Tibial artery (tissue), 4 donors: ENCODE results near the gene OPCML.

Experiments
- DNase-seq, 2 donors: peaks; one replicate each; pipeline ENCODE4 v3.0.0-alpha.2; 2019
- H3K27ac ChIP-seq, 2 donors: fragments of 200-600 bp; sonication (generic) in 1 of 2; 1 replicate in 1 of 2; 2 replicates in 1 of 2; pipeline ENCODE4 v1.5.1; 2018 to 2019; ENCODE audit warnings: mild to moderate bottlenecking in 1 of 2
- H3K27me3 ChIP-seq, 2 donors: fragments of 200-600 bp; sonication (generic) in 1 of 2; one replicate each; pipeline versions ENCODE4 v1.5.1 to v1.6.0; 2016 to 2019
- H3K36me3 ChIP-seq, 3 donors: fragments of 200-600 bp; sonication (generic) in 2 of 3; one replicate each; pipeline ENCODE4 v1.5.1; 2016 to 2019; ENCODE audit warnings: mild to moderate bottlenecking in 2 of 3
- H3K4me1 ChIP-seq, 4 donors: fragments of 200-600 bp; sonication (generic) in 2 of 4; 1 replicate in 3 of 4; 2 replicates in 1 of 4; pipeline ENCODE4 v1.5.1; 2016 to 2019
- H3K4me3 ChIP-seq, 2 donors: fragments of 200-600 bp; sonication (generic) in 1 of 2; 1 replicate in 1 of 2; 2 replicates in 1 of 2; pipeline ENCODE4 v1.5.1; 2018 to 2019; ENCODE audit warnings: mild to moderate bottlenecking in 2 of 2
- H3K9me3 ChIP-seq, 3 donors: fragments of 200-600 bp; sonication (generic) in 1 of 3; one replicate each; pipeline ENCODE4 v1.5.1; 2016 to 2019
- intact Hi-C: fragments of 100-400 bp; cut with DNase I; formaldehyde crosslinking; loops from one replicate; pipeline ENCODE4 v1.15.0; 2023; ENCODE audit warnings: low total_unique reads
- TF ChIP-seq, protein P1 (sequence below), 2 experiments: fragments of 200-600 bp in 1 of 2; fragments of 450-650 bp in 1 of 2; IDR thresholded peaks; one replicate each; pipeline ENCODE4 v1.5.1; 2017 to 2019; ENCODE audit warnings: antibody characterized with exemption in 2 of 2, mild to moderate bottlenecking in 1 of 2, moderate library complexity in 1 of 2

Gene OPCML

GRCh38 chr11:133443206-133443747, 89.0 kb downstream of the OPCML start:
- Histone ChIP-seq H3K9me3 (no peaks in the 10 kb centered on the region), H3K4me3 (no peak overlapping the region), H3K27me3 (no peaks in the 10 kb centered on the region), H3K4me1 (no peaks in the 10 kb centered on the region), H3K36me3 (no peaks in the 10 kb centered on the region), H3K27ac (no peak overlapping the region)
- TF ChIP-seq, protein P1, sequence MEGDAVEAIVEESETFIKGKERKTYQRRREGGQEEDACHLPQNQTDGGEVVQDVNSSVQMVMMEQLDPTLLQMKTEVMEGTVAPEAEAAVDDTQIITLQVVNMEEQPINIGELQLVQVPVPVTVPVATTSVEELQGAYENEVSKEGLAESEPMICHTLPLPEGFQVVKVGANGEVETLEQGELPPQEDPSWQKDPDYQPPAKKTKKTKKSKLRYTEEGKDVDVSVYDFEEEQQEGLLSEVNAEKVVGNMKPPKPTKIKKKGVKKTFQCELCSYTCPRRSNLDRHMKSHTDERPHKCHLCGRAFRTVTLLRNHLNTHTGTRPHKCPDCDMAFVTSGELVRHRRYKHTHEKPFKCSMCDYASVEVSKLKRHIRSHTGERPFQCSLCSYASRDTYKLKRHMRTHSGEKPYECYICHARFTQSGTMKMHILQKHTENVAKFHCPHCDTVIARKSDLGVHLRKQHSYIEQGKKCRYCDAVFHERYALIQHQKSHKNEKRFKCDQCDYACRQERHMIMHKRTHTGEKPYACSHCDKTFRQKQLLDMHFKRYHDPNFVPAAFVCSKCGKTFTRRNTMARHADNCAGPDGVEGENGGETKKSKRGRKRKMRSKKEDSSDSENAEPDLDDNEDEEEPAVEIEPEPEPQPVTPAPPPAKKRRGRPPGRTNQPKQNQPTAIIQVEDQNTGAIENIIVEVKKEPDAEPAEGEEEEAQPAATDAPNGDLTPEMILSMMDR (IDR thresholded peaks at IDR 0.05): no peak
- intact Hi-C loops: no loop called here
- no peak for DNase-seq

GRCh38 chr11:133441964-133442660, 90.2 kb downstream of the OPCML start:
- Histone ChIP-seq H3K4me3 (no peak overlapping the region), H3K9me3 (no peaks in the 10 kb centered on the region), H3K27me3 (no peaks in the 10 kb centered on the region), H3K27ac (no peak overlapping the region), H3K36me3 (no peaks in the 10 kb centered on the region), H3K4me1 (no peaks in the 10 kb centered on the region)
- intact Hi-C loops: no loop called here
- DNase-seq: no peak
- TF ChIP-seq, protein P1 (IDR thresholded peaks at IDR 0.05): no peak

- DNase-seq: no peak
- Histone ChIP-seq H3K27me3 (no peaks in the 10 kb centered on the region), H3K4me3 (no peak overlapping the region), H3K4me1 (no peaks in the 10 kb centered on the region), H3K27ac (no peak overlapping the region), H3K9me3 (no peaks in the 10 kb centered on the region), H3K36me3 (no peaks in the 10 kb centered on the region)
- TF ChIP-seq, protein P1 (IDR thresholded peaks at IDR 0.05): no peak
- intact Hi-C loops: no loop called here
Measured at GRCh38 chr11:133425992-133426391, 106.3 kb downstream of the OPCML start.

GRCh38 chr11:133425245-133425644, 107.1 kb downstream of the OPCML start:
- no peak overlapping the region for H3K4me3 ChIP-seq
- TF ChIP-seq, protein P1 (IDR thresholded peaks at IDR 0.05): no peak
- no peaks in the 10 kb centered on the region for H3K36me3 ChIP-seq
- DNase-seq: no peak
- intact Hi-C loops: no loop called here
- H3K9me3 ChIP-seq: no peaks in the 10 kb centered on the region
- H3K4me1 ChIP-seq: no peaks in the 10 kb centered on the region
- H3K27me3 ChIP-seq: no peaks in the 10 kb centered on the region
- H3K27ac ChIP-seq: no peak overlapping the region

DNA sequence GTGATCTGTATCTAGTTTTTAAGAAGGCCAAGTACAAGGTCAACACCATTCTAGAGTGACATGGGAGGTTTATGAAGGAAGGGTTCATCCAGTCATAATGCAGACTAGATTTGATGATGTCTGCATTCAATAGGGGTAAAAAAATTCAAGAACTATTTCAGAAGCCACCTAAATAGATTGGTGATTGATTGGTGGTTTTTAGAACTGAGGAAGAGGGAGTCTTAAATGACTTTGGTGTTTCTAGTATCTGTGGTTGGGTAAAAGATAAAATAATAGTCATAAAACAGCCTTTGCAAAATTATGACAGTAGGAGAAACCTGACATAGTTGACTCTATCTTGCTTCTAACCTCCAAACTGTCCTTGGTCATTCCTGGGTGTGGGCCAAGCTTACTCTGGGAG, 114.1 kb downstream of the OPCML start:
- H3K27me3 ChIP-seq: no peaks in the 10 kb centered on the region
- H3K36me3 ChIP-seq: no peaks in the 10 kb centered on the region
- no peak overlapping the region for H3K4me3 ChIP-seq
- H3K9me3 ChIP-seq: no peaks in the 10 kb centered on the region
- no peaks in the 10 kb centered on the region for H3K4me1 ChIP-seq
- no peak overlapping the region for H3K27ac ChIP-seq
- no peak for DNase-seq
- intact Hi-C loops: no loop called here
- TF ChIP-seq, protein P1 (IDR thresholded peaks at IDR 0.05): no peak
